Activated naive CD4-positive, alpha-beta T cell treated with anti-CD3 and anti-CD28 coated beads, Interleukin-2, amount 50 U/mL, for 72 hours (primary cell): ENCODE results near the gene NPAS2. TPM values are rescaled to one million over a fixed set of nuclear protein-coding genes. Genes with fewer than 3 reads are reported as not detected.

ENCODE experiments used
- ATAC-seq, 2 donors: fragments of 150-1000 bp; cut with Tn5 transposase; 2 replicates each; pipeline ENCODE4 v1.10.0; 2021; ENCODE audit warnings: mild to moderate bottlenecking in 2 of 2, moderate library complexity in 2 of 2
- DNase-seq, 2 donors: peaks; one replicate each; pipeline ENCODE4 v3.0.0; 2021 to 2022; ENCODE audit warnings: low spot score in 2 of 2
- H3K27ac Mint-ChIP-seq, 2 donors: one replicate each; pipeline ENCODE4 v1.8.0; 2022; ENCODE audit warnings: mild to moderate bottlenecking in 2 of 2, mixed read lengths in 2 of 2
- H3K36me3 Mint-ChIP-seq, 2 donors: one replicate each; pipeline ENCODE4 v1.8.0; 2022; ENCODE audit warnings: mixed read lengths in 2 of 2
- H3K9me3 Mint-ChIP-seq, 2 donors: one replicate each; pipeline ENCODE4 v1.8.0; 2022; ENCODE audit warnings: mixed read lengths in 2 of 2
- total RNA-seq, 2 donors: library from RNA; stranded (reverse); gene quantifications; one replicate each; pipeline ENCODE4 v1.2.3, GENCODE V29; 2022

The NPAS2 gene
- total RNA-seq, 2 donors from 2014 or later, result 3.1 to 20.9 TPM

DNA sequence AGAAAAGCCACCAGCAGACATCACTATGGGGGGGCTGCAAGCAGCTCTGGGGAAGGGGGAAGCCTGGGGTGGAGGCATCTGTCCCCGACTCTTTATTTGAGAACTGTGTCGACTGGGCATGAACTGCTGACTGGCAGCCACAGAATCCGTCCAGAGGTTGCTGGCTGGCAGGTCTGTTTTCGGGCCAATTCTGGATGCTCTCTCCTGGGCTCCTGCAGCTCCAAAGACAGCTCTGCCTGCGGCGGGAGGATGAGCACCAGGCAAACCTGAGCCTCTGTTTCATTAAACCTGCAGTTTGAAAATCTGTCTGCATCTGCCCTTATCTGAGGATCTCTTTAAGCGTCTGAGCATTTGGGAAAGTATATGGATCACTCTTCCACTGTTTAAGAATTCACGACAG is 147.8 kb downstream of the NPAS2 start:
- no peak overlapping the region for H3K27ac Mint-ChIP-seq
- no peaks in the 10 kb centered on the region for H3K9me3 Mint-ChIP-seq
- DNase-seq (no peak), ATAC-seq (no peak)
- peaks cover 0 to 4% of the 10 kb centered on the region in 2 donors for H3K36me3 Mint-ChIP-seq

DNA sequence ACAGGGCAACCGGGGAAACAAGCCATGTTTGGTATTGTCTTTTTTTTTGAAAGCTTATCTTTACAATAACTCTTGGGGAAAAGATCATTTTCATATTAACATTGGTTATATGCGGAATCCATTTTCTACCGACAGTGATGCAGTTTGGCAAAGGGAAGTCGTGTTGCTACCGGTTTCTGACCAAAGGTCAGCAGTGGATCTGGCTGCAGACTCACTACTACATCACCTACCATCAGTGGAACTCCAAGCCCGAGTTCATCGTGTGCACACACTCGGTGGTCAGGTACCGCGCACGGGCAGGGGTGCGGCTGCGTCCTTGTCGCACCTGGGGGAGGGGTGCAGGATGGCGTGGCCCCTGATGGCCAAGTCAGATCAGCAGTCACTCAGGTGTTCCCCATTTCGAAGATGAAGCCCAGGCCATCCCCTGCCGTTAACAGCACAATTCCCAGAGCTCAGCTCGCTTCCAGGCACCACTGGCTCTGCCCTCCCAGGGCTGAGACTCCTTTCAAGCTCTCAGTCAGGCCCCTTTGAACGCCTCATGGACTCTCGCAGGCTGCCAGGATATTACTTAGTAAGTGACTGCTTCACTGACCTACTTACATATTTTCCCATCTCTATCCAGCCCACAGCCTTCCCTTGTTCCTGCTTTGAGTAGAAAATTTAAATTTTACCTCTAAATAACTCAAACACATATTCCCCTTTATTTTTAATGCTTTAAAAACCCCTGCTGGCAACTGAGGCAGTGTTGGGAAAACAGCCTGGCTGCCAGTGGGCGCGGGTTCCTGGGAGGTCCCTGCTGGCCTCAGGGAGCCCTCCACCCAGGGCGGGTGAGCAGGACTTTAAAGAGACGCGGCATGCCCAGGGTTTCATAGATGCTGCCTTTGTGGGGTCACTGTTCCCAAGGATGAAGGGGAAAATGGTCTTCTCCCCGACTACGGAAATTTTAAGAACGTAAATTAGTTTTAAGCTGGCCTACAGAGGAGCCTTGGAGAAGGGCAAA is 148.5 kb downstream of the NPAS2 start:
- no peak for ATAC-seq
- peaks cover 0 to 4% of the 10 kb centered on the region in 2 donors for H3K36me3 Mint-ChIP-seq
- no peak overlapping the region for H3K27ac Mint-ChIP-seq
- H3K9me3 Mint-ChIP-seq, result no peaks in the 10 kb centered on the region
- no peak for DNase-seq

DNA sequence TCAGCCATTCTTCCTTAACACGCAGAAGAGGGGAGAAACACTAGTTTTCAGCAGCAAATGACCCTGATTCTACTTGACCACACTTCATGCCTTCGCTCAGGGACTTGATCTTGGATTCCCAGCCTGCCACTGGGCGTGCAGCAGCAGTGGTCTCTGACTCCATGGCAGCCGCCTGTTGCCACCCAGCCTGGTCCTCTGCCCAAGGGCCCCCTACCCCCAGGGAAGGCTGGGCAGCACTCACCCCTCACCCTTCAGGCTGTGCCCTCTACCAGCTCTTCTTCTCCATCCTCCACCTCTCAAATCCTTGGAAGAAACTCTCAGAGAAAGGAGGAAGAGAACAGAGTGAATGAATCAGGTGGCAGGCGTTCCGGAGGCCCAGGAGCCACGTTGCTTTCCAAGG is 150.1 kb downstream of the NPAS2 start:
- DNase-seq (no peak), ATAC-seq (no peak)
- H3K36me3 Mint-ChIP-seq, result peaks cover 0 to 4% of the 10 kb centered on the region in 2 donors
- no peaks in the 10 kb centered on the region for H3K9me3 Mint-ChIP-seq
- H3K27ac Mint-ChIP-seq, result no peak overlapping the region

DNA sequence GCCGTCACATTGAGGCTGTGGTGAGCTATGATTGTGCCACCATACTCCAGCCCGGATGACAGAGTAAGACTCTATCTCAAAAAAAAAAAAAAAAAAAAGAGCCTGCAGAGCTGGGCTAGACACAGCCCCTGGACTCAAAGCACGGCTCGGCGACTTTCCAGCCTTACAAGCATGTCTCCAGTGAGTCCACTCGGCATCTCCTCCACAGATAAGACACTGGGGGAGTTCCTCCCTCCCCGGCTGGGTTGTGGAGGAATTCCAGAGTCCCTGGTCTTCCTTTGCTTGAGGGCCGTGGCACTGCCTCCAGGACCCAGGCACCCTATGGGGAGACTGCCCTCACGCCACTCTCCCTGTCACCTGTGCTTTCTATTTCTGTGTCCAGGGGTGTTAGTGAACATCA is 151.3 kb downstream of the NPAS2 start:
- Mint-ChIP-seq H3K9me3 (no peaks in the 10 kb centered on the region), H3K36me3 (peaks cover 0 to 4% of the 10 kb centered on the region in 2 donors), H3K27ac (peak overlapping the region in 1 of 2 donors; percentile 43)
- no peak for DNase-seq
- ATAC-seq, result no peak

DNA sequence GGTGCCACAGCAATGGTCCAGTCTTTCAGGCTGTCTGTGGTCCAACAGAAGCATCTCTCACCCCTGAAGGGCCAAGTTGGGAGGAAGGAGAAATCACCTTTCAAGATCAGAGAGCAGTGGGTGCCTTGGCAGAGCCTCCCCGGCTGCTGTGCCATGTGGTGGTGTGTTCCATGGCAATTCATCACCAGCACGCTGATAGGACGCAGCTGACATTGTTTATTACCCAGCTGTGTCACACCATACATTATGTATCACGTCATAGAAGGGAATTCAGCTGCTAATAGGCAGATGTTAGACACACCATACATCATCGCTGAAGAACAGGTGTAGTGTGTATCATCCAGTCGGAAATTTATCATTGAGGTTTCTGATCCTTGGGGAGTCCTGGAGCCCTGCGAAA is 152.5 kb downstream of the NPAS2 start:
- peaks cover 0 to 4% of the 10 kb centered on the region in 2 donors for H3K36me3 Mint-ChIP-seq
- DNase-seq (no peak), ATAC-seq (no peak)
- no peaks in the 10 kb centered on the region for H3K9me3 Mint-ChIP-seq
- H3K27ac Mint-ChIP-seq, result peak overlapping the region in 1 of 2 donors; percentile 36

DNA sequence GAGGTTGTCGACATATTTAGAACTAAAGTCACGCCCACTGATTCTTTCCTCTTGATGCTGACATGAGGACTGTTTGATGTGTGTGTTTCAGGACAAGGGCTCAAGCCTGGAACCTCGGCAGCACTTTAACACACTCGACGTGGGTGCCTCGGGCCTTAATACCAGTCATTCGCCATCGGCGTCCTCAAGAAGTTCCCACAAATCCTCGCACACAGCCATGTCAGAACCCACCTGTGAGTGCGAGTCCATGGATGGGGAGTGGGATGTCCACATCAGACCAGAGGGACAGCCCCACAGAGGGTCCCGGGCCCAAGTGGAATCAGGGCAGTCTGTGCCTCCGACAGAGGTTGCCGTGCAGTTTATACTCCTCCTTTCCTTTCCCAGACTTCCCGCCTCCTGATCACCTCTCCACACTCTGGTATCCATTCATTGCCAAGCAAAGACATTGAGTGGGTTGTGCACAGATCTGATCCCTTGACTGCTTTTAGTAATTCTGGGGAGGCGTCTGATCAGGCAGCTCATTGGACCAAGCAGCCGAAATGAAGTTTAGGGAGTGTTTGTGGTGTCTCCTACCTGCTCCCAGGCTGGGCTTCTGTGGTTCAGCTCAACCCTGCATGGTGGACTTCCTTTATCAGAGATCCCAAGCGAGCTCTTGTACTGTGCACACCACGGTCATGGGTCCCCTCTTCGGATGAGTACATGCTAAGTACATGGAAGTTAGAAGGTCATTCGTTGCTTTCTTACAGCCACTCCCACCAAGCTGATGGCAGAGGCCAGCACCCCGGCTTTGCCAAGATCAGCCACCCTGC is 155.0 kb downstream of the NPAS2 start:
- H3K27ac Mint-ChIP-seq, result no peak overlapping the region
- no peaks in the 10 kb centered on the region for H3K9me3 Mint-ChIP-seq
- DNase-seq (no peak), ATAC-seq (no peak)
- H3K36me3 Mint-ChIP-seq, result no peaks in the 10 kb centered on the region

DNA sequence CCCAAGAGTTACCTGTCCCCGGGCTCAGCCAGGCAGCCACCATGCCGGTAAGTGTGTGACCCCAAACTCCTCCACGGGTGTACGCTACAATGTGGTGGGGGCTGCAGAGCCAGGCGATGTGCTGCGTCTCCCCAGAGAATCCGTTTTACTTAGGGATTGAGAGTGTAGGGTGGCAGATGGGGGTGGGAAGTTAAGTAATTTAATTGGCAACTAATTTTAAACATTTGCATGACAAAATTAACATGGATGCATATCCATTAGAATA is 155.5 kb downstream of the NPAS2 start:
- no peak for ATAC-seq
- Mint-ChIP-seq H3K9me3 (no peaks in the 10 kb centered on the region), H3K27ac (no peak overlapping the region), H3K36me3 (no peaks in the 10 kb centered on the region)
- no peak for DNase-seq

DNA sequence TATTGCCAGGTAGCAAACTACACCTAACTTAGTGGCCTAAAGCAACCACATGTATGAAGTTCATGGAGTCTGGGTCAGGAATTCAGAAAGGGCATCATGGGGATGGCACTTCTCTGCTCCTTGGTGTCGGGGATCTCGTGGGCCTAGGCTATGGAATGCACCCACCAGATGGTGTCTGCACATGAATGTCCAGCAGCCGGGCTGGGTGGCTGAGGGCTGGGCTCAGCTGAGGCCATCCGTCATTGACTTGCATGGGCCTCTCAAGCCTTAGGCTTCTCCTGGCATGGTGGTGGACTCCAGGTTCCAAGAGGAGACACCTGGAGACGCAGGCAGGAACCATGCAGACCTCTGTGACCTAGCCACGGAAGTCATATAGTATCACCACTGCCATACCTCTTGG is 156.1 kb downstream of the NPAS2 start:
- H3K36me3 Mint-ChIP-seq, result no peaks in the 10 kb centered on the region
- ATAC-seq, result no peak
- H3K27ac Mint-ChIP-seq, result no peak overlapping the region
- DNase-seq, result no peak
- H3K9me3 Mint-ChIP-seq, result no peaks in the 10 kb centered on the region

DNA sequence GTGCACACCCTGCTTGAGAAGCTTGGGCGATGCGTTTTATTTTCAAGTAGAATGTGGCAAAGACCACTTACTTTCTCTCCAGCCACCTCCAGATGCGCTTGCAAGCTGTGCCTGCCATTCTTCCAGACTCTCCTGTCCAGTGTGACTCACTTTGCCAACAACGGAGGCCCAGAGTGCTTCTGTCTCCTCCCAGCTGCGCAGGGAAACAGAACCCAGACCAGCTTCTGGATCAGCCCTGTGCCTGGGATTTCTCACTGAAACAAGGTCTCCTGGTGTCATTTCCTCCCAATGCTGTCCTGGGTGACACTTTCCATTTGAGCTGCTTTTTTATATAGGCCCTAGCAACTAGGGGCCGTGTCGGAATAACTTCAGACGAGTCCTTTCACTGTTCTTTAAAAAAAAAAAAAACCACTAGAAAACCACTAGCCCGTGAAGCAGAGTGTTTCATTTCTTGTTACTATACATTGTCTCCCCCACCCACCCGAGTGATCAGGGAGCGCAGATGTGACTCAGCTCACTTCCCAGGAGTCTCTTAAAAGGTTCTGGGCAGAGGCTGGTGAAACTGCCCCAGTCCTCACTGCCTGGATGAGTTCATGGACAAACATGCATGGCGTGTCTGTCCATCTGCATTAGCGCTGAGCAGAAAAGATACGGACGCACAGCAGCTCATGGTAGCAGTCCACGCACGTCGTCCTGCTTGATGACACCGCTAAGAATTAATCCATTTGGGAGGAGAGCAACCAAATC is 156.9 kb downstream of the NPAS2 start:
- no peak for DNase-seq
- ATAC-seq, result peak; percentile 33 to 59
- Mint-ChIP-seq H3K9me3 (no peaks in the 10 kb centered on the region), H3K36me3 (no peaks in the 10 kb centered on the region), H3K27ac (peak overlapping the region; percentile 54 to 65)

DNA sequence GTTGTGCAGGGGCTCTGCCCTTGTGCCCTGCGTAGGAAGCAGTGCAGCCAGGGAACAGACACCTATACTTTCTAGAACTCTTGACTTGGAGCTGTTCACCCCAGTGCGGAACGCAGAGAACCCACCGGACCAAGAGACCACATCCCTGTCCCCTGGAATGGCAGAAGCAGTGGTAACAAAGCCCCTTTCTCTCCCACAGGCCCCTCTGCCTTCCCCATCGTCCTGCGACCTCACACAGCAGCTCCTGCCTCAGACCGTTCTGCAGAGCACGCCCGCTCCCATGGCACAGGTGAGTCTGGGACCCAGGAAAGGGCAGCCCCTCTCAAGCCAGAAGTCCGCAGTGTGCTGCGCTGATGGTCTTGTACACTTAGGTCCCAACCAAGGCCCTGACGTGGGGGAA is 157.6 kb downstream of the NPAS2 start:
- ATAC-seq (no peak), DNase-seq (no peak)
- Mint-ChIP-seq H3K27ac (no peak overlapping the region), H3K36me3 (no peaks in the 10 kb centered on the region), H3K9me3 (no peaks in the 10 kb centered on the region)

DNA sequence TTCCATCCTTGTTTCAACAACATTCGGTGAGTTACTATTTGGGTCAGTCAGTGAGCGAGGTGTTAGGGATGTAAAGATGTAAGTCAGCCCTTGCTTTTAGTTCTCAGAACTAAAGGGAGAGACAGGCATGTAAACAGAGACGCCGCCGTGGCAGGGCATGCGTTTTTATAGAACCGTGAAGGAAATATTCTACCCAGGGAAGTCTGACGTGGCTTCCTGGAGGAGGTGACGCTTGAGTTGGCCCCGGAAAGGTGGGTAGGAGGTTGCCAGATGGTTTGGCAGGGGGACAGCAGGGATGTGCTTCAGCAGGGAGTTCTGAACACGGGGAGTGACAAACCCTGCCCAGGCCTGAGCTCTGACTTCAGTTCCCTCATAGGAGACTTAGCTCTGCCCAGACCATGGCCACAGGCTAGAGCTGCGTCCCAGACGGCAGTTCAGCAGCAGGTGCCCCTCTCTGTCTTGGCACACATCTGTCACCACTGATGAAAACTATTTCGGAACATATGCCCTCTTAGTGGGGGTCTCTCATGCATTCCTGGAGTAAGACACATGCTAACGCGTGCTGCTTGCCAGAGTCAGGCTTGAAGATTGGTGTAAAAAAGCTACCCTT is 158.7 kb downstream of the NPAS2 start:
- Mint-ChIP-seq H3K36me3 (no peaks in the 10 kb centered on the region), H3K27ac (no peak overlapping the region), H3K9me3 (no peaks in the 10 kb centered on the region)
- peak in 1 of 2 donors; percentile 22 for ATAC-seq
- DNase-seq, result no peak

DNA sequence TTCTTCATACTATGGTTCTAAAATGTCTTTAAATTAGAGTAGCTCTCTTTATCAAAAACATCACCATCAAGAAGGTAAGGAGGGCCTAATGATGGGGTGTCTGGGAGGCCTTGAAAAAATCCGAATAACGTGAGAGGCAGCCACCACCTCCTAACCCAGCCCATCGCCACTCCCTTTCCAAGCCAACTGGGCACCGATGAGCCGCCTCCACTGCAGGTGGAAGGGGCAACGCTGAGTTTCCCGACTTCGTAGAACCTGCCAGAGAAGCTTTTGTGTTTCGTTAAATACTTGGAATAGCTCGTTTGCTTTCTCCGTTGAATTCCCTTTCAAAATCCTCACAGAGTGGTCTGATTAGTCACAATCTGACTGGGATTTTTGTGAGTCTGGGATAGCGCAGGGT is 160.1 kb downstream of the NPAS2 start:
- no peak overlapping the region for H3K27ac Mint-ChIP-seq
- no peaks in the 10 kb centered on the region for H3K36me3 Mint-ChIP-seq
- H3K9me3 Mint-ChIP-seq, result no peaks in the 10 kb centered on the region
- ATAC-seq (no peak), DNase-seq (no peak)

DNA sequence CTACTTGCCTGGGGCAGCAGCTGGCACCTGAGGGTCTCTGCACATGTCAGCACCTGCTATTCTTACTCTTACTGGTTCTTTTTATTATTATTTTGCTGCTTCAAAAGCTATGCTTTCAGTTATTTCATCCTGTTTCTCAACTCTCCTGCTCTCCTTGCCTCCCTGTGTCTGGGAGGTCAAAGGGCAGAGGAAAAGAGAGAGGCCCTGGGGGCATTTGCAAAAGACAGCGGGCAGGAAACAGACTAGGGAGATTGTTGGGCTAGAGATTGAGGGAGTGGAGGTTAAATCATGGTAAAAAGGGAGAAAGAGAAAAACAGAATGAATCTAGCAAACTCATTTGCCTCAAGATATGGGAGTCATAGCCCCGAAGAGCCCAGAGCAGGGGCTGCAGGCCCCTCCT is 161.1 kb downstream of the NPAS2 start:
- Mint-ChIP-seq H3K27ac (peak overlapping the region in 1 of 2 donors; percentile 48), H3K9me3 (no peaks in the 10 kb centered on the region), H3K36me3 (no peaks in the 10 kb centered on the region)
- ATAC-seq, result no peak
- no peak for DNase-seq

DNA sequence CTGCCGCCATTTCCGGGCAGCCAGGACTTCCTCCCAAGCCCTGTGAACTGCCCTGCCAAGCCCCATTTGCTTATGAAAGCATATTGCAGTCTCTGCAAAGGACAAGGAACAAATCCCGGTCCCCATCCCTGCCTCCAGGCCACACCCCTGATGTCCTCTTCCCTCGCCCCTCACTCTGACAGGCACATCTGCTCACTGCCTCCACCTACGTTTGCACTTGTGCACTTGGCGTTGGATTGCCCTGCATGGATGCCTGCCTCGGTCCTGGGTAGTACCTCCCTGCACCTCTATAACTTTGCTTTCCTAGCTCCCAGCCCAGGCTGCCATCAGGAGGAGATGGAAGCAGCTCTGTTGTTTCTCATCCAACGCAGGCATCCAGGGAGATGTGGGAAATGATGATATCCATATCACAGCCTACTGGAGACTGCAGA is 162.5 kb downstream of the NPAS2 start:
- Mint-ChIP-seq H3K27ac (no peak overlapping the region), H3K36me3 (no peaks in the 10 kb centered on the region), H3K9me3 (no peaks in the 10 kb centered on the region)
- ATAC-seq (no peak), DNase-seq (no peak)

DNA sequence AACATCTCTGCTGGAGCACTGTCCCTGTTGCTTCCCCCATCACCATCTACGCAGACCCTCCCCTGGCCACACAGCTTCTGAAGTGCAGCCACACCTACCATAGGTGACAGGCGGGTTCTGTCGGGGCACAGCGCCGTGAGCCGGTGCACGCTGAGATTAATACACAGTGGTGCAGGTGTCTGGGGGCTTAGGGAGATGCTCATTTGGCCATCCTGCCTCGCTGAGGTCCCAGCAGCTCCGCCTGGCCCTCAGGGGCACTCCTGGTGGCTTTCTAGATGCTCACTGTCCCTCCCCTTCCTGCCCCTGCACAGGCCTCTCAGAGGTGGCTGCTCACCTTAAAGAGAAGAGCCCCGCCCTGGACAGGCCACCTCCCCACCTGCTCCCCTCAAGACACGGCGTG is 163.3 kb downstream of the NPAS2 start:
- no peak overlapping the region for H3K27ac Mint-ChIP-seq
- ATAC-seq (no peak), DNase-seq (no peak)
- no peaks in the 10 kb centered on the region for H3K9me3 Mint-ChIP-seq
- no peaks in the 10 kb centered on the region for H3K36me3 Mint-ChIP-seq

DNA sequence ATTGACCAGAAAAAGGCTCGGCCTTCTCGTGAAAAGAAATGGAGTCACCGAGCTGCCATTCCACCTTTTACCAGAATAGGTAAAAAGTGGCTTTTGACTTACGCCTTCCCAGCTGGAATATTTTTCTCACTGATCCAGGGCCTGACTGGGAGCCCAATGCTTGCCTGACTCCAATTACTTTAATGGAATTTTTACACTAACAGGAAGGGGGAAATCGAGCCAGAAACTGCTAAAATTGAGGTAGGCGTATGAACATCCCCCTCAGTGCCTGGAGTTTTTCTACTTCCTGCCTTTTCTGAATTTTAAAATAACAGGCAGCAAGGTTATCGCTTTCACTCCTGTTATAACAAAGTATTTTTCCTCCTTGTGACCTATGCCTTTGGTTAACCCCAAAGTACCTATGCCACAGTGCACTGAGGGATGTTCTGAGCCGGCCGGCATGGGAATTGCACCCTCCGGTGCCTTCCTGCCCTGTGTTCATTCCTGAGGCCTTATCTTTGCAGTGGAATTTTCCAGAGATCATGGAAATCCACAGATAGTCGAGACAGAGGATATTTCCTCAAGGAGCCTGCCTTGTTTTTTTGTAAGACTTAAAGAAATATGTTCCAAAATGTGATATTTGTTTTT is 163.9 kb downstream of the NPAS2 start:
- no peak for ATAC-seq

More for the DNA sequence above, 163.9 kb downstream of the NPAS2 start:
- H3K9me3 Mint-ChIP-seq, result no peaks in the 10 kb centered on the region
- H3K27ac Mint-ChIP-seq, result no peak overlapping the region
- H3K36me3 Mint-ChIP-seq, result no peaks in the 10 kb centered on the region
- no peak for DNase-seq
